ENCODE measurements around the gene ELMOD3.
"Not testable (repeated sequence)": the region's sequence is repeated elsewhere in the genome, so short reads cannot be mapped to it uniquely, and the experiment has no call there.

Gene ELMOD3

DNA sequence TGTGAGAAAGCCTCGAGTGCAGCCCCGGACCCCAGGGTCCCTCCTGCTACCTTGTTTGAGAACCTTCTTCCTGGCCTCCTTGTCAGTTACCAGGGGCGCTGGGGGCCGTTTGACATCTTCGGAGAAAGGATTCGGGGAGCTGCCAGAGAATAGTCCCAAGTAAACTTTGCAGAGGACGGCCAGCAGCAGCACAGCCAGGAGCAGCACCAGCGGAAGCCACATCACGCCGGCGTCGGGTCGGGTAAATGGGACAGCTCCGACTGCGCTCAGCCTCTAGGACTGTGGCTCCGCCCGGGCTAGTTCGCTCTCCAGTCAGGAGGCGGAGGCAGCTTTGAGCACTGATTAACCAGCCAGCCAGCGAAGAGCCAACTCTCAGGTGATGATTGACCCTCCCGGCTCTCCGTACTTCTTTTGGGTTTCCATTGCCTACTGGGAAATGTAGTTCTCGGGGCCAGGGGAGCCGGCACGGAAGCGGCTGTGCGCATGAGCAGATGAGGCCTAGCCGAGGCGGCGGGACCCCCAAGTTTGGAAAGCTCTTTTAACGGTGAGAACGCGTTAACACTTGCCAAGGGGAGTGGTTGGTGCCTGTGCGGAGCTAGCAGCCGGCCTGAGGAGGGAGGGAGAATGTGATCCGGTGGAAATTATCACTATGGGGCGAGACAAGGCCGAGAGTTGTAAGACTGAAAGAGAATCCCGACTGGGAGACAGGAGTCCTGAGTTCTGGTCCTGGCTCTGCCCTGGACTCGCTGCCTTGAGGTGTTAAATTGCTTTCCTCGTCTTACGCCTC is at the start of gene ELMOD3, which contains the start of gene RETSAT:
TSS of gene ELMOD3 (plus strand) at position 484 of the 787 bp plus-strand sequence. CDS start 2,430 bp downstream, outside the sequence.
TSS of gene RETSAT (minus strand) at position 243 of the 787 bp plus-strand sequence. CDS start at position 222, 21 bp downstream.
- peak; percentile 98 for DNase-seq (ENCODE audit: low spot score)

DNA sequence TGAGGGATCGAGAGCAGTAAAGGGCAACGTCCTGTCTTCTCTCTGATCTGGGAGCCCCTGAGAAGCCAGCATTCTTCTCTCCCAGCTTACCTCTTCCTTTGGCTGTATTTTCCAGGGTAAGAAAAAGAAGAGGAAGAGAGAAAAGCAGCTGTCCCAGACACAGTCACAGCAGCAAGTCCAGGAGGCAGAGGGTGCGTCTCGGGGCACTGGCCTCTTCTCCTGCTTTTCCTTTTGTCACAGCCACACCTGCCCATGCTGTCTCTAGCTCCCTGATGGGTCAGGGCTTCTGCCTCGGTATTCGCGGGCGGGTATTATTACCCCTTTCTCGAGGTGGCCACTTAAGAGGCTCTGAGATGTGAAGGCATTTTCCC is 47.1 kb upstream of the ELMOD3 start:
- no peak for DNase-seq (ENCODE audit: low spot score)

DNA sequence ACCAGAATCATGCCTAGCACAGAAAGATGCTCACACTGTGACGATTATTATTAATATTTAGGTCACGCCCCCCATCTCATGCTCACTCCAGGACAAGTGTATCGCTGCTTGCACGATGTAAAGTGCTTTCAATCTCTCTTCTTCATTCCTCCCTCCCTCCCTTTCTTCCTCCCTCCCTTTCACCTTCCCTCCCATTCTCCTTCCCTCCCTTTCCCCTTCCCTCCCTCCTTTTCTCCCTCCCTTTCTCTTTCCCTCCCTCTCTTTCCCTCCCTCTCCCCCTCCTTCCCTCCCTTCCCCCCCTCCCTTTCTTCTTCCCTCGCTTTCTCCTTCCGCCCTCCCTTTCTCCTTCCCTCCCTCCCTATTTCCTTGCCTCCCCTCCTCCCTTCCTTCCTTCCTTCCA is 46.4 kb upstream of the ELMOD3 start:
- DNase-seq (ENCODE audit: low spot score) = no peak

DNA sequence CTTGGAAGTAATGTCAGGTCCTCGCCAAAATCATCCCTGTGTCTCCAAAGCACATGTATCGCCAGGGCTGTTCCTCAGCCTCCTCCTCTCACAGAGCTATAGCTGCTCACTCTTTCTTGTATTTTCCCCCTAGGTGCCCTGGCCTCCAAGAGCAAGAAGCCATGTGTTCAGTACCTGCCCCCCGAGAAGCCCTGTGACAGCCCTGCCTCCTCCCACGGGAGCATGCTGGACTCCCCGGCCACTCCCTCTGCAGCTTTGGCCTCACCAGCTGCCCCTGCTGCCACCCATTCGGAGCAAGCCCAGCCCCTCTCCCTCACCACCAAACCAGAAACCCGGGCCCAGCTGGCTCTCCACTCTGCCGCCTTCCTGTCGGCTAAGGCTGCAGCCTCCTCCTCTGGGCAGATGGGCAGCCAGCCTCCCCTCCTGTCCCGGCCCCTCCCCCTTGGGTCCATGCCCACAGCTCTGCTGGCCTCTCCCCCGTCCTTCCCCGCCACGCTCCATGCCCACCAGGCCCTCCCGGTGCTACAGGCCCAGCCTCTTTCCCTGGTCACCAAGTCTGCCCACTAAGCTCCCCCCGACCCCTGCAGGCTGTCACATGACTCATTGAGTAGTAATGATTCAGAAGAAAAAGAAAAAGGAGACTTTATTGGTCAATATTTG is 45.5 kb upstream of the ELMOD3 start:
- DNase-seq (ENCODE audit: low spot score) = peak; percentile 3

DNA sequence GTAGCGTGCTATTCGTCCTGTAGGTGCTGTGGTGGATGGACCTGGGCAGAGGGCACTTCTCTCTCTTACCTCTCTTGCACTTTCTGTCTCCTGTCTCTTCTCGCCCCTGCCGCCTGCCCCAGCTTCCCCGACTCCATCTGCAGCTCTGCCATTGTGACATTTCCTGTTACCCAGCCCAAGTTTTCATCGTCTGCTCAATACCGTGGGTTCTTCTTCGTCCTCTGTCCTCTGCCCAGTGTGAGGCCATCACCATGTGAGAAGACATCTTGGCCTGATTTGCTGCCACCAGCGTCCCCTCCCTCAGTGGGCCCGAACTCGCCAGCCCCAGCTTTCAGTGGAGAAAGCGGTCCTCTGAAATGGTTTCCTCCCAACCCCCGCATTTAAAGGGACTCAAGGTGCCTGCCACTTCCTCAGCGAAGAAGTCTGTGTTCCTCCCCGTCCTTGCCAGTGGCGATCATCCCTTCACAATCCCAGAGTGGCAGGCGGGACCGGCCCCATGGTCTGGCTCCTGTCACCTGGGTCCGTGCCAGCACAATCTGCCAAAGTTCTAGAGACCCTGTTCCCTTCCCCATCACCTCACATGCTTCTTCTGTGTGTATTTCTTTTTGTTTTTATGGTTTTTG is 44.8 kb upstream of the ELMOD3 start:
- no peak for DNase-seq (ENCODE audit: low spot score)

DNA sequence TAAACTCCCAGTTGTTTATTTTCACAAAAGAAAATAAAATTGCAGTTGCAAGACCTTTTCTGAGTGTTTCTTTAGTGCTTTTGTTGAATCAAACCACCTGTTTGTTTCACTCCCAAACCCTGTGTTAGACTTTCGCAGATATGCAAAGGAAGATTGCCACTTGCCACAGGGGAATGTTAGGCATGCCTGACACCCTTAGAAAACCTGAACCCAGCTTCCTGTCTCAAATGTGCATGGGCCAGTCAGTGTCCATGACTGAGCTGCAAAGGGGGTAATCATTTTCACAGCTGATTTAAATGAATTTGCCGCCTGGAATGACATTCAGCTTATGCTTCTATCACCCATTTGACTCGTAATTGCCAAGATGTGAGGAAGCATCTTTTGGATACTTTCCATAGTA is 44.2 kb upstream of the ELMOD3 start:
- no peak for DNase-seq (ENCODE audit: low spot score)

DNA sequence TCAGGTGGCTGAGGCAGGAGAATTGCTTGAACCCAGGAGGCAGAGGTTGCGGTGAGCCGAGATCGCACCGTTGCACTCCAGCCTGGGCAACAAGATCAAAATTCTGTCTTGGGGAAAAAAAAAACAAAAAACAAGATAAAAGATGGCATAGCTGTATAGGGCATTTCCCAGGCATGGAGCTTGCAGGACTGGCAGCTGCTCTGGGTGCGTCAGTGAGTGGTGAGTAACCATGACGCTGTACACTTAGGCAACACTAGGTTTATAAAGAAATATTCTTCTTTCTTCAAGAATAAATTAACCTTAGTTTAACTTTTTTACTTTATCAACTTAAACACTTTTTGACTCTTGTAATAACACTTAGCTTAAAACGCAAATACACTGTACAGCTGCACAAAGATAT is 42.2 kb upstream of the ELMOD3 start:
- no peak for DNase-seq (ENCODE audit: low spot score)

DNA sequence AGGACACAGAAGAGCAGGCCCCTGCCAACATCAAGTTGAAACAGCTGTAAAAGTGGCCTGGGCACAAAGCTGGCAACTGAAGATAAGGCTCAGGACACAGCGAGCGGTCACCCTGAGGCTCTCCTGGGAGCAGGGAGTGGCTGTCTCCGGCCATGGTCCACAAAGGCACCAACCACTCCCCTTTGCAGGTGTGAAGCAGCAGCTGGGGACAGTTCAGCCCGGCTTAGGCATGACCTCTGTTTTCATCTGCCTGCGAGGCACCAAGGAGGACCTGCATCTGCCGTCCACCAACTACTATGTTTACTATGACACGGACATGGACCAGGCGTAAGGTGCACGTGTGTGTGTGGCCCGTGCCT is 39.7 kb upstream of the ELMOD3 start:
- no peak for DNase-seq (ENCODE audit: low spot score)

DNA sequence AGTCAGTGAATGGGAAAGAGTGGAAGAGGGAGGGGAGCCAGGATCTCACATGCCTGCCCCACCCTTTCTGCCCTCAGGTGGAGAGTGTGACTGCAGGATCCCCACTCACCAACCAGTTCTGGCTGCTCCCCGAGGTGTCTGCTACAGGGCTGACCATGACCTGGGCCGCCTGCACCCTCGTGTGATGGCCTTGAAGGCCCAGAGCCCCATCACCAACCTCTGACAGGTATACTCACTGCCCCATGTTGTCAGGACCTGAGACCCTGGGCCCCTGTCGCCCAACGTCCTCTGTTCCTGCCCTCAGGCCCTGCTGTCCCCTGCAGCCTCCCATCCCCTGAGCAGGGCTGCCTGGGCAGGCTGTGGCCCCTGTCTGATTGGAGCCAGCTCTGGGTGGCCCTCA is 38.6 kb upstream of the ELMOD3 start:
- DNase-seq (ENCODE audit: low spot score) = not testable (repeated sequence)

DNA sequence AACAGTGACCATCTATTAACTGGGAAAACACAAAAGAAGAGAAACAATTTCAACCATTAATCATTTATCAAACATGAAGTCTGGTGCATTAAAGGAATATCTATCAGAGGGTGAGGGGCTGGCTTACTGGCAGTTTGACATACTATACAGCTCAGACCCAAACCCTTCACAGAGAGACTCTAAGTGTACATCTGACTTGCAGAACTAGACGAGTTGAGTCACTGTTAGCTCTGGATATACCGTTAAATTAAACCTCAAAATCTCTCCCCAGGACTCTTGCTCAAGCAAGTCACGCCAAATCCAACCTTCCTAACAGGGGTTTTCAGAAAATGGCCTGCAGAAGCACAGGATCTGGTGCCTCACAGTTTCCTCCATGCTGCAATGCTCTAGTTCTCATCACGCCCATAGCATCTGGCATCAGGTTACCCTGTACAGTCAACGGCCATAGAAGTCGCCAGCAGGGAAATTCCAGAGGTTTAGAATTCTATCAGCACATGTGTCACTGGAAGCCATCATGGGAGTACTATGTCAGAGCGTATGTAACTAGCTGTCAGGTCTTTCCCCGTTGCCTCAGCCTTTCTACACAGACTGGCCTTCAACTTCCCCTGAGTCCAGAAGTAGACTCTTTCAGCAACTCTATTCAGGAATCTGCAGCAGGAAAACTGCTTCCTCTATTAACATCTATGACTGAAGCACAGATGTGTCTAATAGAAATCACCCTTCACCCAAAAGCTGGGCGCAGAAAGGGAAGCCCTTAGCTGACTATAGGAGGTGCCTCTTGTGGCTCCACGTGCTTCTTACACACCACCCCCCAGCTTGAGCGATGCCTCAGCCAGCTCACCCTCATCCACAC is 36.1 kb upstream of the ELMOD3 start:
- DNase-seq (ENCODE audit: low spot score) = no peak

DNA sequence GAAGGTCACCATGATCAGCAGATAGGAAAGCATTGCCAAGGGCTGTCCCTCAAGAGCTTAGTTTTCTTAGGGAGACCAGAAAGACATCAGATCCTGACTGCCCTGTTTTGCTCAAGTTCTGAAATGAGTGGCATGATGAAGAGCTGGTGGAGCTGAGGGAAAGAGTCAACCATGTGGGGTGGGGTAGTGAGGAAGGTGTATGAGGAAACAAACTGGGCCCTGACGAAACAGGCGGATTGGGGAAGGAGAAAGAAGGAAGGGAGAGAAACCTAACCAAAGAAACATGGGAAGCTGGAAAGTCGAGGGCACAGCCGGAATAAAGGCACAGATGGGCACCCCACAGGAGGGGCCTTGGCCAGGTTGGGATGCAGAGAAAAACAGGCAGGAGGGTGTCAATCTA is 34.8 kb upstream of the ELMOD3 start:
- no peak for DNase-seq (ENCODE audit: low spot score)

DNA sequence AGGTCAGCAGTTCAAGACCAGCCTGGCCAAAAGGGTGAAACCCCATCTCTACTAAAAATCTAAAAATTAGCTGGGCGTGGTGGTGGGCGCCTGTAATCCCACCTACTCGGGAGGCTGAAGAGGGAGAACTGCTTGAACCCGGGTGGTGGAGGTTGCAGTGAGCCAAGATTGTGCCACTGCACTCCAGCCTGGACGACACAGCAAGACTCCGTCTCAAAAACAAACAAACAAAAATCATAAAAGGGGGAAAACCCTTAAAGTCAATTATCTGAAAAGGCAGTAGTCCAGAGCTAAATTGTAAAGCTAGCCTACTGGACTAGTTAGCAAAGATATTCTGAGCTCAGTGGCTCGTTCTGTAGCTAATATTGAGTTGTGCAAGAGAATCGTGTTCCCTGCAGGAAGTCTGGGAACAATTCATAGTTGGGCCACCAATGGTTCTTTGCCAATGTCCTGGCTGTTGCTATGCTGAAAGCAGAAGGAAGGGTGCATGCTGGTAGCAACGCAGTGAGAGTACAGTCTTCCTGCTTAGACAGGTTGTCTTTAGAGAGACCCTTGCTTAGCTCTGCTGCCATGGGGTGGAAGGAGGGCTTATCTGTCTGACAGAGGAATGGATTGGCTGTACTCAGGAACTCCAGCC is 31.1 kb upstream of the ELMOD3 start:
- no peak for DNase-seq (ENCODE audit: low spot score)

DNA sequence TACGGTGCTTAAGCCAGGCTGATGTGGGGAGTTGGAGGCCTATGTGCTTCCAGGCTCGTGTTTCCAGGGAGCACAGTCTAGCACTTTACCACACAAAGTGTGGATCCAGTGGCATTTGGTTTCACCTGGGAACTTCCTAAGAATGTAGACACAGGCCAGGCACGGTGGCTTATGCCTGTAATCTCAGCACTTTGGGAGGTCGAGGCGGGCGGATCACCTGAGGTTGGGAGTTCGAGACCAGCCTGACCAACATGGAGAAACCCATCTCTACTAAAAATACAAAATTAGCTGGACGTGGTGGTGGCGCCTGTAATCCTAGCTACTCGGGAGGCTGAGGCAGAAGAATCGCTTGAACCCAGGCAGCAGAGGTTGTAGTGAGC is 30.6 kb upstream of the ELMOD3 start:
- not testable (repeated sequence) for DNase-seq (ENCODE audit: low spot score)

DNA sequence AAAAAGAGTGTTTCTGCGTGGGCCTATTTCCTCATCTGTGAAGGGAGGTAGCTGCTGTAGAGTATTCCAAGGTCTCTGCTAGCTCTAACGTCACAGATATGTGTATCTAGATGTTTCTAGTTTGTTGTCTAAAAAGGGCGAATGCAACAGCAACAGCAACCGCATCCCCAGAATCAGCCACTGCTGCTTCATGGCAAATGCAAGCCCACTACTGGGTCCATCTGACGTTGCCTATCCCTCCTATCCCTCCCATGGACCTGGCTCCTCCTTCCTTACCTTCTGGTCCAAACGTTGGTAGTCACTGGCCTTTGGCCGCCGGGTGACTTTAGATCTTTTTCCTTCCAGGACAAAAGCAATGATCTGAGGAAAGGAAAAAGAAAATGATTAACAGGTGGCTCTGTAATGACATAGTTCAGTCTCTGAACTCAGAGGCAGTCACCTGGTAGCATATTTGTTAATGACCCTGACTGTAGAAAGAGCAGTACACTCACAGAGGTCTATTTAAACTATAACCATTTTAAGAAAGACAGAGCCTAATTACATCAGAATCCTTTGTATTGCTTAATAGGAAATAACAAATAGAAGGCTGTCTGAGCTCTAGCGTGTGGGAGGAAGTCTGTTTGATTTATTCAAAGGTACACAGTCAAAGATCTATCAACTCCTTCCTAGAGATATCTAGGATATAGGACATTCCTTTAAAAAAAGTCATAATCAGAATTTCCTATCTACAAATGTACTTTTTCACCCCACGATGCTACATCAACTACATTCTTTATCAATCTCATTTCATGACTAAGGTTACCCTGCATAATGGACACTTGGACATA is 29.7 kb upstream of the ELMOD3 start:
- DNase-seq (ENCODE audit: low spot score) = no peak

DNA sequence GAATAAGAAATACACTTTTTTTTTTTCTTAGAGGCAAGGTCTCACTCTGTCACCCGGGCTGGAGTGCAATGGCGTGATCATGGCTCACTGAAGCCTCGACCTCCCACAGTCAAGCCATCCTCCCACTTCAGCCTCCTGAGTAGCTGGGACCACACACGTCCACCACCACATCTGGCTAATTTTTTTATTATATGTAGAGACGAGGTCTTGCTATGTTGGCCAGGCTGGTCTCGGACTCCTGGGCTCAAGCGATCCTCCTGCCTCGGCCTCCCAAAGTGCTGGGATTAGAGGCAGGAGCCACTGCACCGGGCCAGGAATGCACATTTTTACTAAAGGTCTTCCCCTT is 29.1 kb upstream of the ELMOD3 start:
- DNase-seq (ENCODE audit: low spot score) = no peak

DNA sequence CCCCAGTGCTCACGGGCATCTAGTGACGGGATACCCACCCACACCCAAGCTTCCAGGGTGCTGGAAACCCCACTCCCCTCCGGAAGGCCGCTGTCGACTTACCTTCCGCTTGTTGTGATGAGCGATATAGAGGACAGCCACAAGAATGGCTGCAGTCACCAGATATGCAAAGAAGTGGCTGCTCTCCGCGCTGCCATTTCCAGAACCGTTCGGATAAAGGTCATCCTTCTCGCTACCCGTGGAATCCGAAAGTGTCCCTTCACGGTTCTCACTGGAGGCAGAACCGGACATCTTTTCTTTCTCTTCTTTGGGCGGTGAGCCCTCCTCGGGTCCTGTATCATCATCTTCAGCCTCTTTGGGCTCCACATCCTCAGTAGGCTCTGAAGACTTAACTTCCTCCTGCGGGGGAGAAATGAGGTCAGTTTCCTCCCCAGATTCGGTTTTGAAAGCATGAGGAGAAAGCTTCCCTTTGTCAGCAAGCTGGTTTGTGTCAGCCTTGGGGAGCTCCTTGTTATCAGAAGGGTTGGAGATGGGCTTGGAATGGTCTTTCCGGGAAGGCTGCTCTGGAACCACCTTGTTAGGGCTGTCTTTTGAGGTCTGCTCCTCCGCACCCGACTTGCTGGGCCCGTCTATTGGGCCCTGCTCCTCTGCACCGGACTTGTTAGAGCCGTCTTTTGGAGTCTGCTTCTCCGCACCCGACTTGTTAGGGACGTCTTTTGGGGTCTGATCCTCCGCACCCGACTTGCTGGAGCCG is 28.0 kb upstream of the ELMOD3 start:
- peak; percentile 11 for DNase-seq (ENCODE audit: low spot score)

DNA sequence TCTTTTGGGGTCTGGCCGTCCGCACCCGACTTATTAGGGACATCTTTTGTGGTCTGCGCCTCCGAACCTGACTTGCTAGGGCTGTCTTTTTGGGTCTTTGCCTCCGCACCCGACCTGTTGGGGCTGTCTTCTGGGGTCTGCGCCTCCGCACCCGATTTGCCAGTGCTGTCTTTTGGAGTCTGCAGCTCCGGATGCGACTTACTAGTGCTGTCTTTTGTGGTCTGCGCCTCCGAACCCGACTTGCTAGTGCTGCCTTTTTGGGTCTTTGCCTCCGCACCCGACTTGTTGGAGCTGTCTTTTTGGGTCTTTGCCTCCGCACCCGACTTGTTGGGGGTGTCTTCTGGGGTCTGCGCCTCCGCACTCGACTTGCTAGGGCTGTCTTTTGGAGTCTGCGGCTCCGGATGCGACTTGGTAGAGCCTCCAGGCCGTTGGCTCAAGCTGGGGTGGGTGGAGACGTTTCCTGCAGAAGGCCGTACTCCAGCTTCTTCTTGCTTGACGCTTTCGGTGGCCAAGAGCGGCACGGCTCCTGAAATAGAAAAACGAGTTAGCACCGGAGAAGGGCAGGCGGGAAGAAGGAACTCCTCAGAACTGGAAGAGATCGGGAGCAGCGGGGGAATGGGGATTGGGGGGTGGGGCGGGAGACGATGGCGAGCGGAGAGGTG is 27.3 kb upstream of the ELMOD3 start:
- DNase-seq (ENCODE audit: low spot score) = peak; percentile 50

DNA sequence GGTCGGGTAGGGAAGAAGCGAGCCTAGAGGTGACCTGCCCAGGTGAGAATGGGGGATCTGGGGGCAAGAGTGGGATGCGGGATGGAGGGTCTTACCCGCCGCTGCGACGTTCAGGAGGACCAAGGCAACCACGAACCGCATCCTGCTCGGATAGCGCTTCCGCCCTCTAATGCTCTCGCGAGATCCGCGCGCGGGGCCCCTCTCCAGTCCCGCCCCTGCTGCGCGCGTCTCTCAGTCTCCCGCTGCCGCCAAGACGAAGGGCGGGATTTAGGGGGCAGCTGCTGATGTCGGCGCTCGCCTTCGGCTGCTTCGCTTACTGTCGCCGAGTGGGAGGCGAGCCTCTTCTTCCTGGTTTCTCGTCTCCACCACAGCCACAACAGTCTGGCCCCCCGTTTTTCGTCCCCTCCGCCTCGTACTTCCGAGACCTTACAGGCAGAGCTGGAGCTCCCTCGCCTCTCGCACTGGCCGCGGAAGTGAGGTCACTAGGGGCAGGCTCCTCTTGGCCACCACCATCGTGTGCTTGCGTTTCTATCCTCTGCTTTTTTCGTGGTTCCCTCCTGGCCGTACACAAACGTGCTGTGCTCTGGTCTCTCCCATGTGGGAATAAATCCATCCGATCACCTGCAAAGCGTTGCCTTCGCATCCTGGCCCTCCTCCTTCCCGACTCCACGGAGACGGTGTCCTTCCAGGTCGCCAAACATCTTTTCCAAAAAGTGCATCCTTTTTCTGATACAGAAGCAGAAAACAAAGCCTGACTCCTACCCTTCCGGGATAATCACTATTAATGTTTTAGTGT is 26.5 kb upstream of the ELMOD3 start, which contains the start of gene TGOLN2:
TSS of gene TGOLN2 (minus strand) at position 168 of the 796 bp plus-strand sequence. CDS start at position 141, 27 bp downstream.
- peak; percentile 92 for DNase-seq (ENCODE audit: low spot score)

DNA sequence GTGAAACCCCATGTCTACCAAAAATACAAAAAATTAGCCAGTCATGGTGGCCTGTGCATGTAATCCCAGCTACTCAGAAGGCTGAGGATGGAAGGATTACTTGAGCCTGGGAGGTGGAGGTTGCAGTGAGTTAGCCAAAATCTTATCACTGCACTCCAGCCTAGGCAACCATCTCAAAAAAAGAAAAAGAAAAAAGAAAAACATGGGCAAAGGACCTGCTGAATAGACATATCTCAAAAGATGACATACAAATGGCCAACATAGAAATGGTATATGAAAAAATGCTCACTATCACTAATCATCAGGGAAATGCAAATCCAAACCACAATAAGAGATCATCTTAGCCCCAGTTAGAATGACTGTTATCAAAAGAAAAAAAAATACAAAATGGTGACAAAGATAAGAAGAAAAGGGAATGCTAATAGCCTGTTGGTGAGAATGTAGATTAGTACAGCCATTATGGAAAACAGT is 25.4 kb upstream of the ELMOD3 start:
- no peak for DNase-seq (ENCODE audit: low spot score)

All from COLO829 (cell line).